Breast epithelium (tissue), 4 donors: ENCODE measurements around the gene LCT. TPM values are rescaled to one million over a fixed set of nuclear protein-coding genes. Genes with fewer than 3 reads are reported as not detected.

Experiments used
- DNase-seq, 2 donors: peaks; one replicate each; pipeline ENCODE4 v3.0.0-alpha.2; 2019; ENCODE audit warnings: low spot score in 2 of 2
- H3K27ac ChIP-seq, 2 donors: fragments of 200-600 bp; sonication (generic) in 1 of 2; one replicate each; pipeline ENCODE4 v1.5.1; 2016 to 2019; ENCODE audit warnings: mild to moderate bottlenecking in 1 of 2
- H3K27me3 ChIP-seq, 2 donors: fragments of 200-600 bp; sonication (generic) in 1 of 2; one replicate each; pipeline versions ENCODE4 v1.5.1 to v1.6.0; 2017 to 2019; ENCODE audit warnings: control low read depth in 1 of 2, mild to moderate bottlenecking in 1 of 2
- H3K36me3 ChIP-seq: fragments of 200-600 bp; one replicate; pipeline ENCODE4 v1.5.1; 2019
- H3K4me1 ChIP-seq, 2 donors: fragments of 200-600 bp; sonication (generic); one replicate each; pipeline ENCODE4 v1.5.1; 2016 to 2019; ENCODE audit warnings: control low read depth in 1 of 2
- H3K4me3 ChIP-seq, 3 donors: fragments of 200-600 bp; sonication (generic); 1 replicate in 2 of 3; 2 replicates in 1 of 3; pipeline ENCODE4 v1.5.1; 2016 to 2019; ENCODE audit warnings: mild to moderate bottlenecking in 3 of 3, moderate library complexity in 2 of 3
- H3K9me3 ChIP-seq, 2 donors: fragments of 200-600 bp; sonication (generic) in 1 of 2; one replicate each; pipeline ENCODE4 v1.5.1; 2016 to 2019; ENCODE audit warnings: control low read depth in 1 of 2
- POLR2A ChIP-seq: fragments of 450-650 bp; IDR thresholded peaks from one replicate; pipeline ENCODE4 v1.6.1; 2016; ENCODE audit warnings: antibody characterized with exemption, mild to moderate bottlenecking, moderate library complexity
- POLR2AphosphoS5 ChIP-seq, 3 donors: sonication (generic); formaldehyde crosslinking; IDR thresholded peaks; one replicate each; pipeline ENCODE4 v1.6.1; 2017; ENCODE audit warnings: antibody characterized with exemption in 3 of 3
- intact Hi-C: fragments of 100-400 bp; cut with DNase I; formaldehyde crosslinking; loops from one replicate; pipeline ENCODE4 v1.15.1; 2023; ENCODE audit warnings: low total_unique reads
- total RNA-seq, 3 donors: library from RNA; depleted of rRNA; stranded (reverse); fragments of >200 nt; gene quantifications; one replicate each; pipeline ENCODE4 v1.1.0, GENCODE V29; 2016
- TF ChIP-seq, protein P1 (sequence below), 3 donors: fragments of 450-650 bp; IDR thresholded peaks; one replicate each; pipeline ENCODE4 v1.5.1; 2016 to 2017; ENCODE audit warnings: antibody characterized with exemption in 3 of 3, mild to moderate bottlenecking in 3 of 3, moderate library complexity in 3 of 3

LCT gene
- total RNA-seq, 3 donors from 2014 or later, result not detected

DNA sequence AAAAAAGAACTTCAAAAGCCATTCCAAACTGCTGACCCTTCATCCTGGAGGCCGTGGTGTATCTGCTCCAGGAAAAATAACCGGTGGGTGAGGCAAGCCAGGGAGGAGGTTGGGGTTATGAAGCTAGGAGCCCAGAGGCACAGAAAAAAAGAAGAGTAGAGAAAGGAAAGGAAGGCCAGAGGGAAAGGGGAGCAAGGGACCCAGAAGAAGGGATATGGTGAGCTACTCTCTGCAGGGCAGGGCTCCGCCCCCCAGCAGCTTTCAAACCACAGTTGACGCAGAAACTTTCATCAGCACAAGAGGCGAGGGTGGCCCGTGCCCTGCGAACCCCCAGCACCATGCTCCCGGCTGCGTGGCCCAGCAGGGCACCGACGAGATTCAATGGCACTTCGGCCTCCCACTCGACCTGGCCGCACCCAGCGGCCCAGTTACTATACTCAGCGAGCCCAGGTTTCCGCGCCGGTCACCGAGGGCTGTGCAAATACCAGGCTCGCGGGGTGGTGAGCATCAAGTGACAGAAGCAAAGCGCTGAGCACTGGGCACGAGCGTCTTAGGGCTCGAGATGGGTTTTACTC is 38.6 kb upstream of the LCT start:
- no peaks in the 10 kb centered on the region for H3K27me3 ChIP-seq
- peak overlapping the region; percentile 67 to 85 (median 82) for H3K4me3 ChIP-seq
- DNase-seq, result peak; percentile 21 to 58
- intact Hi-C loops, result no loop called here
- peaks cover 0 to 6% of the 10 kb centered on the region in 2 donors for H3K4me1 ChIP-seq
- TF ChIP-seq, protein P1, sequence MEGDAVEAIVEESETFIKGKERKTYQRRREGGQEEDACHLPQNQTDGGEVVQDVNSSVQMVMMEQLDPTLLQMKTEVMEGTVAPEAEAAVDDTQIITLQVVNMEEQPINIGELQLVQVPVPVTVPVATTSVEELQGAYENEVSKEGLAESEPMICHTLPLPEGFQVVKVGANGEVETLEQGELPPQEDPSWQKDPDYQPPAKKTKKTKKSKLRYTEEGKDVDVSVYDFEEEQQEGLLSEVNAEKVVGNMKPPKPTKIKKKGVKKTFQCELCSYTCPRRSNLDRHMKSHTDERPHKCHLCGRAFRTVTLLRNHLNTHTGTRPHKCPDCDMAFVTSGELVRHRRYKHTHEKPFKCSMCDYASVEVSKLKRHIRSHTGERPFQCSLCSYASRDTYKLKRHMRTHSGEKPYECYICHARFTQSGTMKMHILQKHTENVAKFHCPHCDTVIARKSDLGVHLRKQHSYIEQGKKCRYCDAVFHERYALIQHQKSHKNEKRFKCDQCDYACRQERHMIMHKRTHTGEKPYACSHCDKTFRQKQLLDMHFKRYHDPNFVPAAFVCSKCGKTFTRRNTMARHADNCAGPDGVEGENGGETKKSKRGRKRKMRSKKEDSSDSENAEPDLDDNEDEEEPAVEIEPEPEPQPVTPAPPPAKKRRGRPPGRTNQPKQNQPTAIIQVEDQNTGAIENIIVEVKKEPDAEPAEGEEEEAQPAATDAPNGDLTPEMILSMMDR (IDR thresholded peaks at IDR 0.05), result no peak
- TF ChIP-seq POLR2AphosphoS5 (IDR thresholded peaks at IDR 0.05) (no peak), POLR2A (no peak)
- no peaks in the 10 kb centered on the region for H3K9me3 ChIP-seq
- H3K27ac ChIP-seq, result peak overlapping the region; percentile 88
- H3K36me3 ChIP-seq, result no peaks in the 10 kb centered on the region

- Histone ChIP-seq H3K4me3 (peak overlapping the region in 2 of 3 donors; percentile 82 to 85), H3K4me1 (peaks cover 0 to 6% of the 10 kb centered on the region in 2 donors), H3K36me3 (no peaks in the 10 kb centered on the region), H3K9me3 (no peaks in the 10 kb centered on the region), H3K27me3 (no peaks in the 10 kb centered on the region), H3K27ac (no peak overlapping the region)
- intact Hi-C loops, result no loop called here
- DNase-seq, result no peak
- TF ChIP-seq POLR2A (no peak), POLR2AphosphoS5 (IDR thresholded peaks at IDR 0.05) (no peak)
- TF ChIP-seq, protein P1 (IDR thresholded peaks at IDR 0.05), result no peak
These were observed 37.9 kb upstream of the LCT start for GRCh38 chr2:135874777-135875365.

DNA sequence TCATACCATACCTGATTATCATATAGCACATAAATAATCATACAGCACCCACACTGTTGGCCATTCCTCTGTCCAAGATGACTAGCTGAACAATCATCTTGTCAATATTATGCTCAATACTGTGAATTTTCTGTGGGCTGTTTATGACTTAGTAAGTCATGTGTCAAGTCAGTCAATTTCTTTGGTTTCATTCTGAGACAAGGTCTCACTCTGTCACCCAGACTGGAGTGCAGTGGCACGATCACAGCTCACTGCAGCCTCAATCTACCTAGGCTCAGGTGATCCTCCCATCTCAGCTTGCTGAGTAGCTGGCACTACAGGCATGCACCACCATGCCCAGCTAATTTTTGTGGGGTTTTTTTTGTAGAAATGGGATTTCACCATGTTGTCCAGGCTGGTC is 33.6 kb upstream of the LCT start:
- intact Hi-C loops, result no loop called here
- Histone ChIP-seq H3K27me3 (no peaks in the 10 kb centered on the region), H3K27ac (no peak overlapping the region), H3K4me3 (no peak overlapping the region), H3K9me3 (no peaks in the 10 kb centered on the region), H3K4me1 (peaks cover 0 to 6% of the 10 kb centered on the region in 2 donors), H3K36me3 (no peaks in the 10 kb centered on the region)
- no peak for TF ChIP-seq POLR2AphosphoS5 (IDR thresholded peaks at IDR 0.05)
- no peak for TF ChIP-seq POLR2A
- DNase-seq, result no peak

DNA sequence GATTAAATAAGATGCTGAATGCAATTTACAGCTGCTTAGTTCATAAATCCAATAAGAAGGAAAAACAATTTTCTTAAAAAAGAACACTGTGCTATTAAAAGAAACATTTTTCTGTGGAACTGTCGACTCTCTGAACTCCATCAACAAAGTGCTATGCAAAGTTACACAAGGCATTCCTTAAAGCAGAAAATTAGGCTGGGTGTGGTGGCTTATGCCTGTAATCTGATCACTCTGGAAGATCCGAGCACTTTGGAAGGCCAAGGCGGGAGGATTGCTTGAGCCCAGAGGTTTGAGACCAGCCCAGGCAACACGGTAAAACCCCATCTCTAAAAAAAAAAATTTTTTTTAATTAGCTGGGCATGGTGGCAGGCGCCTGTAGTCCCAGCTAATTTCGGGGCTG is 26.2 kb upstream of the LCT start:
- TF ChIP-seq POLR2A (no peak), POLR2AphosphoS5 (IDR thresholded peaks at IDR 0.05) (no peak)
- TF ChIP-seq, protein P1 (IDR thresholded peaks at IDR 0.05), result no peak
- Histone ChIP-seq H3K27me3 (no peaks in the 10 kb centered on the region), H3K27ac (no peak overlapping the region), H3K4me3 (no peak overlapping the region), H3K36me3 (no peaks in the 10 kb centered on the region), H3K4me1 (no peaks in the 10 kb centered on the region), H3K9me3 (no peaks in the 10 kb centered on the region)
- intact Hi-C loops, result no loop called here
- no peak for DNase-seq

DNA sequence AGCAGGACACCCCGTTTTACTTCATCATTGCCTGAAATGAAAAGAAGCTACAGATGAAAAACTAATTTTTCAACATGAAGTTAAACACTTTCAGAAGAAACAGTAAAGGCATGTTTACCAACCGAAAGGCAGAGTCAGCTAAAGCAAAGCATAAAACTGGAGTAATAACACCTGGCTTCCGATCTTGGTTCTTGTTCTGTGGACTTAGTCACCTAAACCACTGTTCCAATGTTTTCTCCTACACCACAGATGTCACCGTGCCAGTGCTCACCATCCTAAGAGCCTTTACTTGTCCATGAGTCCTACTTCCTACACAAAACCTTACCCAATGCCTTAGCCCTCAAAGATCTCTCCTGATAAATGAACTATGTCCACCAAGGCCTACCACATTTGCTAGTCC is 25.7 kb upstream of the LCT start:
- Histone ChIP-seq H3K27ac (no peak overlapping the region), H3K36me3 (no peaks in the 10 kb centered on the region), H3K9me3 (no peaks in the 10 kb centered on the region), H3K4me1 (no peaks in the 10 kb centered on the region), H3K27me3 (no peaks in the 10 kb centered on the region), H3K4me3 (no peak overlapping the region)
- TF ChIP-seq, protein P1 (IDR thresholded peaks at IDR 0.05), result no peak
- no peak for TF ChIP-seq POLR2AphosphoS5 (IDR thresholded peaks at IDR 0.05)
- no peak for TF ChIP-seq POLR2A
- DNase-seq, result no peak
- intact Hi-C loops, result no loop called here
